IPS DF 6.9 (cell line): Measurements from ENCODE around the gene RALGPS1.

Experiments
- DNase-seq: peaks from one replicate; pipeline ENCODE4 v3.0.0-alpha.2; 2013; ENCODE audit warnings: low read depth, low spot score
- H3K27ac ChIP-seq: one replicate; pipeline ENCODE4 v1.5.1; 2013; ENCODE audit warnings: low read length, control low read depth
- H3K27me3 ChIP-seq: 2 replicates; pipeline ENCODE4 v1.6.1; 2013; ENCODE audit warnings: mild to moderate bottlenecking, low read length; ENCODE audit not compliant: control insufficient read depth, insufficient read depth
- H3K36me3 ChIP-seq: 2 replicates; pipeline ENCODE4 v1.6.1; 2013; ENCODE audit warnings: low read length; ENCODE audit not compliant: control insufficient read depth, insufficient read depth
- H3K4me1 ChIP-seq: 2 replicates; pipeline ENCODE4 v1.6.1; 2013; ENCODE audit warnings: low read length; ENCODE audit not compliant: control insufficient read depth, insufficient read depth
- H3K4me3 ChIP-seq: 2 replicates; pipeline ENCODE4 v1.5.1; 2013; ENCODE audit warnings: mild to moderate bottlenecking, low read length
- H3K9me3 ChIP-seq: 2 replicates; pipeline ENCODE4 v1.6.1; 2013; ENCODE audit warnings: low read length, inconsistent platforms; ENCODE audit not compliant: control insufficient read depth, insufficient read depth
- WGBS: extraction: QIAGEN DNeasy Blood & Tissue Kit; methylation state at CpG from one replicate; pipeline ENCODE4 v1.1.7; 2013; ENCODE audit warnings: mixed read lengths, missing lambda C conversion rate; ENCODE audit not compliant: insufficient read length, insufficient coverage; 5-methylcytosine and 5-hydroxymethylcytosine counted together

RALGPS1 gene

GRCh38 chr9:126986506-126986951 is 71.9 kb downstream of the RALGPS1 start:
- no peak overlapping the region for H3K4me3 ChIP-seq
- H3K27ac ChIP-seq: no peak overlapping the region
- H3K9me3 ChIP-seq: no peaks in the 10 kb centered on the region
- WGBS: no CpG with 5 or more reads among the region's 2 CpGs
- H3K36me3 ChIP-seq: no peaks in the 10 kb centered on the region
- no peaks in the 10 kb centered on the region for H3K4me1 ChIP-seq
- no peak for DNase-seq
- H3K27me3 ChIP-seq: no peaks in the 10 kb centered on the region

- Histone ChIP-seq H3K4me1 (no peaks in the 10 kb centered on the region), H3K36me3 (no peaks in the 10 kb centered on the region), H3K9me3 (no peaks in the 10 kb centered on the region), H3K27ac (no peak overlapping the region), H3K27me3 (no peaks in the 10 kb centered on the region), H3K4me3 (no peak overlapping the region)
- WGBS: no CpG with 5 or more reads among the region's 2 CpGs
- no peak for DNase-seq
These were observed 74.3 kb downstream of the RALGPS1 start for GRCh38 chr9:126988857-126989256.

GRCh38 chr9:126989847-126990842 is 75.6 kb downstream of the RALGPS1 start:
- no peaks in the 10 kb centered on the region for H3K4me1 ChIP-seq
- no peak overlapping the region for H3K4me3 ChIP-seq
- H3K9me3 ChIP-seq: no peaks in the 10 kb centered on the region
- WGBS: no CpG with 5 or more reads among the region's 19 CpGs
- no peak for DNase-seq
- no peaks in the 10 kb centered on the region for H3K27me3 ChIP-seq
- H3K36me3 ChIP-seq: no peaks in the 10 kb centered on the region
- no peak overlapping the region for H3K27ac ChIP-seq

DNA sequence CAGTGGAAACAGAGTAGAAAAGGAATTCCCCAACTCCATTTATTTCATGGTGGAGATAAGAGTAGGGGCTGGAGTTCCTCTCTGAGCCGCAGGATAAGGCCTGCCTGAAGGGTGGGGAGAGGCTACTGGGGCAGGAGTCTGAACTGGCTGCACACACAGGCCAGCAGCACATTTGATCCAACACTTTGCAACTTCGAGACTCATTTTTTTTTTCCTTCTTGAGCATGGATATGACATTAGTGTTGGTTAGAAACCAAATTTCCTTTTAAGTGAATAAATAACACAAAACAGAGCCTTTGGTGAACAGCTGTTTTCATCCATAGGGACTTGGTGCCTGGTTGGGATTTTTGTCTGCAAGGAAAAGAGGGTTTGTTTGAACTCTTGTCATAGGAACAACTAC is 76.6 kb downstream of the RALGPS1 start:
- H3K9me3 ChIP-seq: no peaks in the 10 kb centered on the region
- no peaks in the 10 kb centered on the region for H3K36me3 ChIP-seq
- H3K27ac ChIP-seq: no peak overlapping the region
- DNase-seq: no peak
- H3K4me3 ChIP-seq: no peak overlapping the region
- H3K4me1 ChIP-seq: no peaks in the 10 kb centered on the region
- WGBS: no CpG with 5 or more reads among the region's 2 CpGs
- no peaks in the 10 kb centered on the region for H3K27me3 ChIP-seq

DNA sequence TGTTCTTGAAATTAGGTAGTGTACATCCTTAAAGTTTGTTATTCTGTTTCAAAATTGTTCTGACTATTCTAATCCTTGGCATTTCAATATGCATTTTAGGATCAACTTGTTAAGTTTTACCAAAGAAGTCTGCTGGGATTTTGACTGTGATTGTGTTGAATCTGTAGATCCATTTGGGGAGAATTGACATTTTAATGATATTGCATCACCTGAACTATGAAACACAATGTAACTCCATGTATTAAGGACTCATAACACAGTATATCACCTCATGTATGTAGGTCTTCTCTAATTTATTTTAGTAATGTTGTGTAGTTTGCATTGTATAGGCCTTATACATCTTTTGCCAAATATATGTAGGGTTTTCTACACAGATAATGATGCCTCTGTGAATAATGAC is 77.8 kb downstream of the RALGPS1 start:
- H3K4me3 ChIP-seq: no peak overlapping the region
- no peaks in the 10 kb centered on the region for H3K27me3 ChIP-seq
- H3K27ac ChIP-seq: no peak overlapping the region
- H3K9me3 ChIP-seq: no peaks in the 10 kb centered on the region
- H3K36me3 ChIP-seq: no peaks in the 10 kb centered on the region
- no peak for DNase-seq
- no peaks in the 10 kb centered on the region for H3K4me1 ChIP-seq

DNA sequence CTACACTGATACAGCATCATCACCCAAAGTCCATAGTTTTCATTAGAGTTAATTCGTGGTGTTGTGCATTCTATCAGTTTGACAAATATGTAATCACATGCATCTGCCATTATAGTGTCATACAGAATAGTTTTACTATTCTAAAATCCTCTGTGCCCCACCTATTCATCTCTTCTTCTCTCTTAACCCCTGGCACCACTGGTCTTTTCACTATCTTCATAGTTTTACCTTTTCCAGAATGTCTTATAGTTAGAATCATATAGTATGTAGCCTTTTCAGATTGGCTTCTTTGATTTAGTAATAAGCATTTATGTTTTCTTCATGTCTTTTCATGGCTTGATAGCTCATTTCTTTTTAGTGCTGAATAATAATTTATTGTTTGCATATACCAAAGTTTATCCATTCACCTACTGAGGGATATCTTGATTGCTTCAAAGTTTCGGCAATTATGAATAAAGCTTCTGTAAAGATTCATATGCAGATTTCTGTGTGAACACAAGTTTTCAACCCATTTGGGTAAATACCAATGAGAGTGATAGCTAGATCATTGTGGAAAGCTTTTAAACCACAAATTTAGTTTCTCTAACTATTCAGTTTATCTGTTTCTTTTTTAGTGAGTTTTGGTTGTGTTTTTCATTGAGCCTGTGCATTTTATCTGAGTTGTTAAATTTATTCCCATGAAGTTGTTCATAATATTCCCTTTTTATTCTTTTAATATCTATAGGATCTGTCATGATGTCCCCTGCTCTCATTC is 84.9 kb downstream of the RALGPS1 start:
- WGBS: no CpG with 5 or more reads among the region's 2 CpGs
- no peak for DNase-seq
- Histone ChIP-seq H3K36me3 (no peaks in the 10 kb centered on the region), H3K4me3 (no peak overlapping the region), H3K9me3 (no peaks in the 10 kb centered on the region), H3K27ac (no peak overlapping the region), H3K27me3 (no peaks in the 10 kb centered on the region), H3K4me1 (no peaks in the 10 kb centered on the region)

- Histone ChIP-seq H3K4me1 (no peaks in the 10 kb centered on the region), H3K9me3 (no peaks in the 10 kb centered on the region), H3K27me3 (no peaks in the 10 kb centered on the region), H3K27ac (no peak overlapping the region), H3K4me3 (no peak overlapping the region), H3K36me3 (no peaks in the 10 kb centered on the region)
- no CpG with 5 or more reads among the region's 3 CpGs for WGBS
- no peak for DNase-seq
These were observed 90.6 kb downstream of the RALGPS1 start for GRCh38 chr9:127004946-127005769.

- no peaks in the 10 kb centered on the region for H3K36me3 ChIP-seq
- no CpG with 5 or more reads among the region's 5 CpGs for WGBS
- H3K27ac ChIP-seq: no peak overlapping the region
- H3K27me3 ChIP-seq: no peaks in the 10 kb centered on the region
- no peaks in the 10 kb centered on the region for H3K4me1 ChIP-seq
- no peak overlapping the region for H3K4me3 ChIP-seq
- no peaks in the 10 kb centered on the region for H3K9me3 ChIP-seq
- DNase-seq: no peak
These were observed 91.3 kb downstream of the RALGPS1 start for GRCh38 chr9:127005770-127006314.

DNA sequence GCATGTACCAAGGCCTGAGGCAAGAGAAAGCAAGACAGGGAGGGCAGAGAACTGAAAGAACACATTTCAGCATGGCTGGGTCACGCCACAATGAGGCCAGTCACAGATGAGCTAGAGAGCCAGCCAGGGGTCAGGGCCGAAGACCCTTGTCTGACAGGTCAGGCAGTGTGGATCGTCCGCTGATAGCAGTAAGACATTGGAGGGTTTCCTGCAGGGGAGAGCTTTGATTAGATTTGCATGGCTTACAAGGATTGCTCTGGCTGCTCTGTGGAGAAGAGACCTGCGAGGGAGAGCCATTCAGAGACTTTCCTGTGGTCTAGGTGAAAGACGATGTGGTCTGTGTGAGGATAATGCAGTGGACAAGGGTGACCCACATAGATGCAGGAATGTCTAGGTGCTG is 93.1 kb downstream of the RALGPS1 start:
- WGBS: no CpG with 5 or more reads among the region's 6 CpGs
- Histone ChIP-seq H3K4me3 (no peak overlapping the region), H3K36me3 (no peaks in the 10 kb centered on the region), H3K4me1 (no peaks in the 10 kb centered on the region), H3K27ac (no peak overlapping the region), H3K9me3 (no peaks in the 10 kb centered on the region), H3K27me3 (no peaks in the 10 kb centered on the region)
- DNase-seq: no peak

GRCh38 chr9:127008076-127008475 is 93.5 kb downstream of the RALGPS1 start:
- WGBS: no CpG with 5 or more reads among the region's 1 CpG
- no peaks in the 10 kb centered on the region for H3K36me3 ChIP-seq
- no peak for DNase-seq
- H3K9me3 ChIP-seq: no peaks in the 10 kb centered on the region
- H3K27ac ChIP-seq: no peak overlapping the region
- no peak overlapping the region for H3K4me3 ChIP-seq
- no peaks in the 10 kb centered on the region for H3K4me1 ChIP-seq
- no peaks in the 10 kb centered on the region for H3K27me3 ChIP-seq
